GM12874 (cell line): Measurements from ENCODE around the gene TLL1.

Experiments
- CTCF ChIP-seq: IDR thresholded peaks from 2 replicates; pipeline ENCODE4 v1.5.1; 2011; ENCODE audit warnings: low read depth, mild to moderate bottlenecking, control low read depth, low read length, moderate library complexity; ENCODE audit not compliant: insufficient read depth

The TLL1 gene

GRCh38 chr4:166044871-166045270, 171.8 kb downstream of the TLL1 start:
- no peak for TF ChIP-seq CTCF

- no peak for TF ChIP-seq CTCF
Observed at GRCh38 chr4:166045457-166045856, 172.4 kb downstream of the TLL1 start.

- no peak for TF ChIP-seq CTCF
Observed at GRCh38 chr4:166049036-166049435, 176.0 kb downstream of the TLL1 start.

- TF ChIP-seq CTCF: no peak
Observed at GRCh38 chr4:166064721-166065120, 191.7 kb downstream of the TLL1 start.

GRCh38 chr4:166065324-166065723, 192.3 kb downstream of the TLL1 start:
- TF ChIP-seq CTCF: no peak

- no peak for TF ChIP-seq CTCF
Observed at GRCh38 chr4:166066936-166067335, 193.9 kb downstream of the TLL1 start.

GRCh38 chr4:166067915-166068314, 194.9 kb downstream of the TLL1 start:
- no peak for TF ChIP-seq CTCF

GRCh38 chr4:166073783-166074182, 200.7 kb downstream of the TLL1 start:
- no peak for TF ChIP-seq CTCF
